Heart right ventricle (tissue), 16 donors: Measurements from ENCODE around the gene ORC3. TPM values are rescaled to one million over a fixed set of nuclear protein-coding genes. Genes with fewer than 3 reads are reported as not detected.

Experiments
- ATAC-seq, 8 donors: fragments of 200-7000 bp; cut with Tn5 transposase; one replicate each; pipeline ENCODE4 v1.9.1; 2020; ENCODE audit warnings: mild to moderate bottlenecking in 8 of 8, moderate library complexity in 8 of 8, moderate number of reproducible peaks in 1 of 8
- DNase-seq, 2 donors: peaks; one replicate each; pipeline ENCODE4 v3.0.0-alpha.2; 2020
- H3K27ac ChIP-seq, 10 donors: fragments of 200-600 bp; sonication (generic) in 2 of 10; one replicate each; pipeline versions ENCODE4 v1.5.0 to v1.8.0; 2020 to 2022; ENCODE audit warnings: mild to moderate bottlenecking in 3 of 10
- H3K27me3 ChIP-seq, 7 donors: fragments of 200-600 bp; one replicate each; pipeline ENCODE4 v1.8.0; 2021 to 2022; ENCODE audit warnings: mild to moderate bottlenecking in 2 of 7
- H3K36me3 ChIP-seq, 9 donors: fragments of 200-600 bp; sonication (generic) in 1 of 9; one replicate each; pipeline versions ENCODE4 v1.5.0 to v1.8.0; 2020 to 2022; ENCODE audit warnings: mild to moderate bottlenecking in 2 of 9
- H3K4me1 ChIP-seq, 9 donors: fragments of 200-600 bp; sonication (generic) in 1 of 9; one replicate each; pipeline versions ENCODE4 v1.5.0 to v1.8.0; 2020 to 2022; ENCODE audit warnings: mild to moderate bottlenecking in 4 of 9
- H3K4me3 ChIP-seq, 10 donors: fragments of 200-600 bp; sonication (generic) in 2 of 10; one replicate each; pipeline versions ENCODE4 v1.5.0 to v1.8.0; 2020 to 2022; ENCODE audit warnings: mild to moderate bottlenecking in 7 of 10, moderate library complexity in 2 of 10
- H3K9me3 ChIP-seq, 11 donors: fragments of 200-600 bp in 10 of 11; sonication (generic) in 2 of 11; one replicate each; pipeline versions ENCODE4 v1.5.0 to v1.8.0; 2013 to 2022; ENCODE audit warnings: mild to moderate bottlenecking in 2 of 11, control low read depth in 1 of 11, moderate library complexity in 1 of 11
- WGBS, 2 donors: extraction: QIAGEN DNeasy Blood & Tissue Kit; methylation state at CpG; one replicate each; pipeline ENCODE4 v1.1.7; 2013; ENCODE audit warnings: inconsistent platforms in 1 of 2; 5-methylcytosine and 5-hydroxymethylcytosine counted together
- intact Hi-C, 10 donors: fragments of 100-400 bp; cut with DNase I; formaldehyde crosslinking; loops; one replicate each; pipeline versions ENCODE4 v1.11.1 to v1.14.2; 2022
- polyA plus RNA-seq, 2 donors: library from polyadenylated mRNA; stranded (reverse); fragments of 200-250 nt; gene quantifications; one replicate each; pipeline ENCODE4 v1.2.3, GENCODE V29; 2013
- total RNA-seq, 10 donors: library from RNA; stranded (reverse); fragmentation: NEBNext Ultra II Directional in 3 of 10; extraction: Animal tissue kit (Norgen Biotek cat#: 25700) in 3 of 10; gene quantifications; one replicate each; pipeline versions ENCODE4 v1.2.1 to v1.2.4, GENCODE V29; 2021 to 2023
- TF ChIP-seq, protein P1 (sequence below), 9 donors: fragments of 200-600 bp; sonication (generic) in 2 of 9; IDR thresholded peaks; one replicate each; pipeline versions ENCODE4 v1.5.0 to v1.8.0; 2021 to 2022; ENCODE audit warnings: antibody characterized with exemption in 9 of 9, mild to moderate bottlenecking in 5 of 9, moderate library complexity in 1 of 9
- donor health status: Arrhythmogenic right ventricular cardiomyopathy.
- donor health status: ischemic (EF 13 %, LVEDD 7.1; RV severe dilation, severe dysfunction).
- donor health status: healthy with polysubstance abuse.
- donor health status: DM: no; HTN: yes; CAD: no.
- donor health status: DM: no; HTN: no; CAD: no.
- donor health status: ischemic (EF 25% LVEDD 6.9; RV normal size, moderate dysfunction).
- donor health status: ischemic (EF 25% LVEDD 5.7; RV mildly dilated, moderate dysfunction).
- donor health status: healthy.
- donor health status: DM: yes; HTN: yes; CAD: no.
- donor health status: Ischemic cardiomyopathy.
- donor health status: ischemic (EF 35%, LVEDD 5.7; RV mildly dilated, moderate dysfunction).
- donor health status: nonischemic (EF 11% LVEDD 7.7; RV severe dilation, severe dysfunction).
- donor health status: DM: yes; HTN: yes; CAD: no.
- donor health status: PGD.
- donor health status: ischemic (EF 29% LVEDD 5.4; RV normal size, mild dysfunction).
- donor health status: nonischemic (EF 23%, LVEDD 6.1; RV moderate dilation, normal function).

Gene ORC3
- total and polyA plus RNA-seq, 12 donors = 15.7 to 28.2 (median 21.8) TPM

GRCh38 chr6:87636315-87636714 is 46.4 kb downstream of the ORC3 start:
- TF ChIP-seq, protein P1, sequence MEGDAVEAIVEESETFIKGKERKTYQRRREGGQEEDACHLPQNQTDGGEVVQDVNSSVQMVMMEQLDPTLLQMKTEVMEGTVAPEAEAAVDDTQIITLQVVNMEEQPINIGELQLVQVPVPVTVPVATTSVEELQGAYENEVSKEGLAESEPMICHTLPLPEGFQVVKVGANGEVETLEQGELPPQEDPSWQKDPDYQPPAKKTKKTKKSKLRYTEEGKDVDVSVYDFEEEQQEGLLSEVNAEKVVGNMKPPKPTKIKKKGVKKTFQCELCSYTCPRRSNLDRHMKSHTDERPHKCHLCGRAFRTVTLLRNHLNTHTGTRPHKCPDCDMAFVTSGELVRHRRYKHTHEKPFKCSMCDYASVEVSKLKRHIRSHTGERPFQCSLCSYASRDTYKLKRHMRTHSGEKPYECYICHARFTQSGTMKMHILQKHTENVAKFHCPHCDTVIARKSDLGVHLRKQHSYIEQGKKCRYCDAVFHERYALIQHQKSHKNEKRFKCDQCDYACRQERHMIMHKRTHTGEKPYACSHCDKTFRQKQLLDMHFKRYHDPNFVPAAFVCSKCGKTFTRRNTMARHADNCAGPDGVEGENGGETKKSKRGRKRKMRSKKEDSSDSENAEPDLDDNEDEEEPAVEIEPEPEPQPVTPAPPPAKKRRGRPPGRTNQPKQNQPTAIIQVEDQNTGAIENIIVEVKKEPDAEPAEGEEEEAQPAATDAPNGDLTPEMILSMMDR (IDR thresholded peaks at IDR 0.05) = no peak
- WGBS, 2 donors = 63 to 68% methylated on average over 1 of the region's 1 CpG
- Histone ChIP-seq H3K4me3 (no peak overlapping the region), H3K27ac (no peak overlapping the region), H3K9me3 (no peaks in the 10 kb centered on the region), H3K36me3 (peaks cover 0 to 94% (median 7%) of the 10 kb centered on the region in 9 donors), H3K27me3 (no peaks in the 10 kb centered on the region), H3K4me1 (no peaks in the 10 kb centered on the region)
- no peak for ATAC-seq
- DNase-seq = no peak
- intact Hi-C loops = no loop called here

DNA sequence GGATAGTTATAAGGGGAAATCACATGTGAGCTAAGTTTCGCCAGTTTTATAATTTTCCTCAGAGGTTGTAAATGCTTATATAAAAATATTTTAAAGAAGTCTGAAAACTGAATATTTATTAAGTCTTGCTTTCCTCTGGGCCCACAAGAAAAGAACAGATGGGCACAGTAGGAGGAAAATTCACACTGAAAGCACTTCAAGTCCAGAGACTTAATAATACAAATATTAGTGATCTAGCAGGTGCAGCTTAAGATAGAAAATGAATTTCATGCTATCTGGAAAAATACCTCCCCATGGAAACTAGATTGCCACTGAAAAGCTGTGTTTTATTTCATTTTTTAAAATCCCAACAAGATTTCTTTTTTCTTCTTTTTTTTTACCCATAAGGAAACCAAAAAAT is 47.2 kb downstream of the ORC3 start:
- Histone ChIP-seq H3K4me1 (no peaks in the 10 kb centered on the region), H3K27me3 (no peaks in the 10 kb centered on the region), H3K27ac (no peak overlapping the region), H3K36me3 (peaks cover 0 to 93% (median 7%) of the 10 kb centered on the region in 9 donors), H3K4me3 (no peak overlapping the region), H3K9me3 (no peaks in the 10 kb centered on the region)
- ATAC-seq (no peak), DNase-seq (no peak)
- WGBS, 2 donors = 96 to 100% methylated on average over 1 of the region's 1 CpG
- TF ChIP-seq, protein P1 (IDR thresholded peaks at IDR 0.05) = no peak
- intact Hi-C loops = no loop called here

DNA sequence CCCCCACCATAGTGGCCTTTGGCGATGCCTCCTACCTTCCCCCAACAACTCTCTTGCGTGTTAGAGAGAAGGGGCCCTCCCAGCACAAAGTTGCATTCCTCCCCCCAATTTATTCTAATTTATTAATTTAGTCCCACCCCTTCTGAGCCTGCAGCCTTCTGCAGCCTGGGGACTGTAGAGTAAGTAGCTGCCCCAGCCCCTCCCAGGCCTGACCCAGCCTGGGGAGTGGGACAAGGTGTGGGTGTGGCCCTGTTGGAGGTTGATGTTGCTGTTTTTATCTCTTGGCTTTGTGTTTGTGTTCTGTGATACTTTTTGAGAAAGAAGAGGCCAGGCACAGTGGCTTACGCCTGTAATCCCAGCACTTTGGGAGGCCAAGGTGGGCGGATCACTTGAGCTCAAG is 49.4 kb downstream of the ORC3 start:
- TF ChIP-seq, protein P1 (IDR thresholded peaks at IDR 0.05) = no peak
- Histone ChIP-seq H3K27ac (no peak overlapping the region), H3K9me3 (no peaks in the 10 kb centered on the region), H3K36me3 (peaks cover 0 to 79% (median 7%) of the 10 kb centered on the region in 9 donors), H3K4me1 (no peaks in the 10 kb centered on the region), H3K27me3 (no peaks in the 10 kb centered on the region), H3K4me3 (no peak overlapping the region)
- ATAC-seq (no peak), DNase-seq (no peak)
- WGBS, 2 donors = 100% methylated on average over 4 of the region's 4 CpGs
- intact Hi-C loops = no loop called here

- no peaks in the 10 kb centered on the region for H3K9me3 ChIP-seq
- no peak for DNase-seq
- ATAC-seq = peak in 1 of 8 donors; percentile 61
- intact Hi-C loops = no loop called here
- H3K27ac ChIP-seq = no peak overlapping the region
- peaks cover 0 to 3% (median 0%) of the 10 kb centered on the region in 9 donors for H3K4me1 ChIP-seq
- peaks cover 0 to 61% (median 7%) of the 10 kb centered on the region in 9 donors for H3K36me3 ChIP-seq
- TF ChIP-seq, protein P1 (IDR thresholded peaks at IDR 0.05) = no peak
- no peak overlapping the region for H3K4me3 ChIP-seq
- 48 to 63% methylated on average over 1 of the region's 1 CpG for WGBS, 2 donors
- H3K27me3 ChIP-seq = no peaks in the 10 kb centered on the region
Observed at GRCh38 chr6:87641065-87641692, 51.2 kb downstream of the ORC3 start.
